HepG2 (cell line): ENCODE measurements around the gene GNAI2. TPM values are rescaled to one million over a fixed set of nuclear protein-coding genes. Genes with fewer than 3 reads are reported as not detected.

Experiments used
- CEBPG ChIP-seq: IDR thresholded peaks from 2 replicates; pipeline ENCODE4 v1.6.1; 2016
- CHD2 ChIP-seq: IDR thresholded peaks from 2 replicates; pipeline ENCODE4 v1.6.1; 2011; ENCODE audit warnings: low read depth, low read length, improper control_type of control experiment
- HDAC6 ChIP-seq: fragments of 200-600 bp; sonication (generic); IDR thresholded peaks from 2 replicates; pipeline ENCODE4 v1.7.0; 2017; ENCODE audit warnings: mild to moderate bottlenecking, antibody characterized with exemption, low read length, low read depth
- HMGA1 ChIP-seq: sonication (generic); formaldehyde crosslinking; conservative IDR thresholded peaks from 2 replicates; pipeline ENCODE4 v1.4.0; 2020; ENCODE audit warnings: missing genetic modification reagents
- HNRNPLL ChIP-seq: fragments of 200-400 bp; formaldehyde crosslinking; IDR thresholded peaks from 2 replicates; pipeline ENCODE4 v1.6.1; 2017; ENCODE audit warnings: mild to moderate bottlenecking, low read depth, low read length; ENCODE audit not compliant: poor library complexity, severe bottlenecking
- KLF12 ChIP-seq: sonication (generic); formaldehyde crosslinking; IDR thresholded peaks from 2 replicates; pipeline ENCODE4 v1.4.0; 2020; ENCODE audit warnings: missing genetic modification reagents, borderline replicate concordance
- KLF13 ChIP-seq: sonication (generic); formaldehyde crosslinking; IDR thresholded peaks from 2 replicates; pipeline ENCODE4 v1.4.0; 2020; ENCODE audit warnings: mild to moderate bottlenecking, missing genetic modification reagents
- MBD4 ChIP-seq: IDR thresholded peaks from 2 replicates; pipeline ENCODE4 v1.6.1; 2012; ENCODE audit warnings: low read length, inconsistent platforms, borderline replicate concordance
- MXD4 ChIP-seq: IDR thresholded peaks from 2 replicates; pipeline ENCODE4 v1.6.1; 2016; ENCODE audit warnings: mild to moderate bottlenecking, missing biosample characterization, missing genetic modification reagents
- MYC ChIP-seq: sonication (generic); formaldehyde crosslinking; IDR thresholded peaks from 2 replicates; pipeline ENCODE4 v1.9.0; 2021; ENCODE audit warnings: missing genetic modification reagents, borderline replicate concordance
- NCOA1 ChIP-seq: sonication (generic); formaldehyde crosslinking; IDR thresholded peaks from 2 replicates; pipeline ENCODE4 v1.9.0; 2021; ENCODE audit warnings: missing genetic modification reagents
- PHF21A ChIP-seq: sonication (generic); formaldehyde crosslinking; IDR thresholded peaks from 2 replicates; pipeline ENCODE4 v1.5.0; 2020; ENCODE audit warnings: mild to moderate bottlenecking, missing genetic modification reagents
- POLR2A ChIP-seq, 2 experiments: IDR thresholded peaks; 2 replicates each; pipeline ENCODE4 v1.6.1; 2011; ENCODE audit warnings: low read depth in 2 of 2, low read length in 2 of 2, mild to moderate bottlenecking in 1 of 2, moderate library complexity in 1 of 2; ENCODE audit not compliant: insufficient read depth in 1 of 2
- PRPF4 ChIP-seq: fragments of 200-400 bp; formaldehyde crosslinking; IDR thresholded peaks from 2 replicates; pipeline ENCODE4 v1.6.1; 2016; ENCODE audit warnings: low read length, low read depth; ENCODE audit not compliant: poor library complexity, severe bottlenecking
- PTBP1 ChIP-seq: fragments of 200-400 bp; formaldehyde crosslinking; IDR thresholded peaks from 2 replicates; pipeline ENCODE4 v1.6.1; 2018; ENCODE audit warnings: low read length, low read depth; ENCODE audit not compliant: poor library complexity, severe bottlenecking
- REPIN1 ChIP-seq: sonication (generic); formaldehyde crosslinking; IDR thresholded peaks from 2 replicates; pipeline ENCODE4 v1.8.0; 2022; ENCODE audit warnings: missing genetic modification reagents, low read depth, mild to moderate bottlenecking, borderline replicate concordance
- RXRA ChIP-seq: sonication (generic); formaldehyde crosslinking; IDR thresholded peaks from 2 replicates; pipeline ENCODE4 v1.5.1; 2020; ENCODE audit warnings: missing genetic modification reagents
- SMAD1 ChIP-seq: sonication (generic); formaldehyde crosslinking; IDR thresholded peaks from 2 replicates; pipeline ENCODE4 v1.4.0; 2020; ENCODE audit warnings: missing genetic modification reagents, low read depth, mild to moderate bottlenecking, borderline replicate concordance
- XRCC5 ChIP-seq: fragments of 200-400 bp; formaldehyde crosslinking; optimal IDR thresholded peaks from 2 replicates; pipeline ENCODE3; 2017; ENCODE audit warnings: mild to moderate bottlenecking, low read length
- ZBTB38 ChIP-seq: sonication (generic); formaldehyde crosslinking; IDR thresholded peaks from 2 replicates; pipeline ENCODE4 v1.5.1; 2020; ENCODE audit warnings: mild to moderate bottlenecking, missing genetic modification reagents
- ZBTB7A ChIP-seq: sonication (generic); formaldehyde crosslinking; IDR thresholded peaks from 2 replicates; pipeline ENCODE4 v1.8.0; 2022; ENCODE audit warnings: mild to moderate bottlenecking, missing genetic modification reagents
- ZKSCAN1 ChIP-seq: fragments of 150-350 bp; IDR thresholded peaks from 2 replicates; pipeline ENCODE4 v1.6.1; 2014; ENCODE audit warnings: low read length
- ZNF234 ChIP-seq: sonication (generic); formaldehyde crosslinking; conservative IDR thresholded peaks from 2 replicates; pipeline ENCODE4 v1.5.1; 2020; ENCODE audit warnings: mild to moderate bottlenecking, missing genetic modification reagents
- ZNF34 ChIP-seq: sonication (generic); formaldehyde crosslinking; IDR thresholded peaks from 2 replicates; pipeline ENCODE4 v1.4.0; 2020; ENCODE audit warnings: mild to moderate bottlenecking, missing genetic modification reagents, borderline replicate concordance
- ZNF496 ChIP-seq: sonication (generic); formaldehyde crosslinking; IDR thresholded peaks from 2 replicates; pipeline ENCODE4 v1.8.1; 2023; ENCODE audit warnings: mild to moderate bottlenecking, moderate library complexity, missing genetic modification reagents; ENCODE audit not compliant: insufficient replicate concordance
- ZNF550 ChIP-seq: sonication (generic); formaldehyde crosslinking; IDR thresholded peaks from 2 replicates; pipeline ENCODE4 v1.4.0; 2020; ENCODE audit warnings: mild to moderate bottlenecking, missing genetic modification reagents, borderline replicate concordance
- ZNF574 ChIP-seq: sonication (generic); formaldehyde crosslinking; IDR thresholded peaks from 2 replicates; pipeline ENCODE4 v1.4.0; 2020; ENCODE audit warnings: missing genetic modification reagents
- ZNF577 ChIP-seq: sonication (generic); formaldehyde crosslinking; IDR thresholded peaks from 2 replicates; pipeline ENCODE4 v1.4.0; 2020; ENCODE audit warnings: mild to moderate bottlenecking, low read depth, missing genetic modification reagents, borderline replicate concordance
- ZNF747 ChIP-seq: sonication (generic); formaldehyde crosslinking; IDR thresholded peaks from 2 replicates; pipeline ENCODE4 v1.8.1; 2023; ENCODE audit warnings: missing genetic modification reagents, mild to moderate bottlenecking, borderline replicate concordance
- ZSCAN20 ChIP-seq: sonication (generic); formaldehyde crosslinking; IDR thresholded peaks from 2 replicates; pipeline ENCODE4 v1.4.0; 2020; ENCODE audit warnings: missing genetic modification reagents, mild to moderate bottlenecking, borderline replicate concordance
- polyA plus RNA-seq, 8 experiments: library from polyadenylated mRNA; depleted of rRNA in 3 of 8; stranded (reverse) in 7 of 8; unstranded in 1 of 8; fragments of >200 nt; fragmentation: Illumina TruSeq in 4 of 8; extraction: Trizol in 4 of 8; gene quantifications; 2 replicates each; pipeline versions ENCODE4 v1.2.1 to v1.2.3, GENCODE V29; 2011 to 2016; ENCODE audit warnings: low read depth in 4 of 8, missing spikeins in 1 of 8, mixed read lengths in 1 of 8; ENCODE audit not compliant: insufficient read depth in 1 of 8
- total RNA-seq, 5 experiments: library from RNA; depleted of rRNA; stranded (reverse); fragments of >200 nt; fragmentation: Illumina TruSeq; extraction: Trizol; gene quantifications; 2 replicates each; pipeline ENCODE4 v1.2.3, GENCODE V29; 2016; ENCODE audit warnings: low read depth in 1 of 5

Gene GNAI2
- total and polyA plus RNA-seq, 2 of the 13 experiments (the other 11 are each of a cell fraction or from before 2014, with no cell fraction given): 51.1 to 66.2 TPM

- TF ChIP-seq PHF21A (CRISPR knock-in tag) (peak; percentile 64; the same call in 1 of the 2 replicates), SMAD1 (CRISPR knock-in tag) (no peak), HNRNPLL (no peak), ZBTB7A (CRISPR knock-in tag) (peak; percentile 80; the same call in 1 of the 2 replicates), XRCC5 (peak; percentile 90), KLF12 (no peak), ZNF577 (CRISPR knock-in tag) (no peak), CEBPG (no peak), ZNF234 (CRISPR knock-in tag) (0 out of 2 replicates have a peak, but pooled peaks have one; percentile 29), ZNF574 (CRISPR knock-in tag) (peak; percentile 63), MYC (CRISPR knock-in tag) (no peak), MBD4 (no peak), ZNF747 (CRISPR knock-in tag) (peak; percentile 57; the same call in 1 of the 2 replicates), REPIN1 (CRISPR knock-in tag) (peak; percentile 82; the same call in 1 of the 2 replicates), PTBP1 (no peak), PRPF4 (no peak), ZNF550 (CRISPR knock-in tag) (no peak), ZSCAN20 (CRISPR knock-in tag) (no peak), KLF13 (CRISPR knock-in tag) (no peak), MXD4 (no peak), ZNF34 (0 out of 2 replicates have a peak, but pooled peaks have one; percentile 21), HDAC6 (no peak), POLR2A (IDR thresholded peaks at IDR 0.05; ENCODE audit: insufficient read depth in 1 of 2, low read depth in 2 of 2, low read length in 2 of 2) (no peak; a peak in 1 of 4 replicates), ZNF496 (no peak), CHD2 (no peak), HMGA1 (CRISPR knock-in tag) (no peak), ZBTB38 (CRISPR knock-in tag) (no peak), ZKSCAN1 (no peak), NCOA1 (CRISPR knock-in tag) (no peak), RXRA (CRISPR knock-in tag) (peak; percentile 86)
Measured at GRCh38 chr3:50221411-50222168, 14.4 kb upstream of the GNAI2 start (continued).
